Measurements from ENCODE around the gene EHD2.
"Not testable (repeated sequence)": the region's sequence is repeated elsewhere in the genome, so short reads cannot be mapped to it uniquely, and the experiment has no call there.

Gene EHD2

GRCh38 chr19:47713046-47714021 is at the start of gene EHD2:
TSS of gene EHD2 (plus strand) at chr19:47713422. CDS start at chr19:47716613, 3,191 bp downstream.
- peak; percentile 76 for TF ChIP-seq CTCF (conservative IDR thresholded peaks at IDR 0.05; ENCODE audit: control insufficient read depth, insufficient read depth, low read depth, low read length)
- peak; percentile 73 for DNase-seq (ENCODE audit: low read depth)
- H3K4me3 ChIP-seq (ENCODE audit: control insufficient read depth, low read depth, low read length), result peak within 1 kb of the TSS; percentile 95

GRCh38 chr19:47663435-47663910 is 49.7 kb upstream of the EHD2 start:
- peak; percentile 95 for DNase-seq (ENCODE audit: low read depth)

GRCh38 chr19:47663911-47664771 is 49.1 kb upstream of the EHD2 start:
- peak overlapping the region; percentile 19 for H3K4me3 ChIP-seq (ENCODE audit: control insufficient read depth, low read depth, low read length)
- DNase-seq (ENCODE audit: low read depth), result peak; percentile 100
- no peak for TF ChIP-seq CTCF (conservative IDR thresholded peaks at IDR 0.05; ENCODE audit: control insufficient read depth, insufficient read depth, low read depth, low read length)

More at GRCh38 chr19:47663435-47663910, 49.7 kb upstream of the EHD2 start:
- H3K4me3 ChIP-seq (ENCODE audit: control insufficient read depth, low read depth, low read length), result no peak overlapping the region
- TF ChIP-seq CTCF (conservative IDR thresholded peaks at IDR 0.05; ENCODE audit: control insufficient read depth, insufficient read depth, low read depth, low read length), result no peak

- H3K4me3 ChIP-seq (ENCODE audit: control insufficient read depth, low read depth, low read length); DNase-seq (ENCODE audit: low read depth): not testable (repeated sequence)
These were observed 44.7 kb upstream of the EHD2 start for GRCh38 chr19:47668556-47668955.

GRCh38 chr19:47670736-47671135 is 42.5 kb upstream of the EHD2 start:
- no peak for DNase-seq (ENCODE audit: low read depth)

GRCh38 chr19:47671499-47671898 is 41.7 kb upstream of the EHD2 start:
- no peak for DNase-seq (ENCODE audit: low read depth)
- no peak for TF ChIP-seq CTCF (conservative IDR thresholded peaks at IDR 0.05; ENCODE audit: control insufficient read depth, insufficient read depth, low read depth, low read length)
- H3K4me3 ChIP-seq (ENCODE audit: control insufficient read depth, low read depth, low read length), result no peak overlapping the region

More at GRCh38 chr19:47670736-47671135, 42.5 kb upstream of the EHD2 start:
- no peak for TF ChIP-seq CTCF (conservative IDR thresholded peaks at IDR 0.05; ENCODE audit: control insufficient read depth, insufficient read depth, low read depth, low read length)
- no peak overlapping the region for H3K4me3 ChIP-seq (ENCODE audit: control insufficient read depth, low read depth, low read length)
